Testis (tissue), 2 donors: ENCODE measurements around the gene CKAP2L.

ENCODE experiments used
- CTCF ChIP-seq, 3 experiments: fragments of 450-650 bp in 2 of 3; fragments of 200-600 bp in 1 of 3; sonication (generic) in 1 of 3; IDR thresholded peaks; one replicate each; pipeline ENCODE4 v1.5.1; 2016 to 2019; ENCODE audit warnings: antibody characterized with exemption in 3 of 3, mild to moderate bottlenecking in 2 of 3, moderate library complexity in 1 of 3
- POLR2A ChIP-seq: fragments of 450-650 bp; IDR thresholded peaks from one replicate; pipeline ENCODE4 v1.6.1; 2017; ENCODE audit warnings: antibody characterized with exemption, mild to moderate bottlenecking, moderate library complexity

- TF ChIP-seq CTCF (IDR thresholded peaks at IDR 0.05) (no peak), POLR2A (no peak)
Measured at GRCh38 chr2:112714331-112714730, 50.1 kb downstream of the CKAP2L start.
